HepG2 (cell line): ENCODE measurements around the gene SLC25A48. TPM values are rescaled to one million over a fixed set of nuclear protein-coding genes. Genes with fewer than 3 reads are reported as not detected.

Source experiments
- ATAC-seq: fragments of 200-7000 bp; cut with Tn5 transposase; 3 replicates; pipeline ENCODE4 v1.9.1; 2020; ENCODE audit warnings: mild to moderate bottlenecking, moderate library complexity
- BruUV-seq: library from RNA; stranded (reverse); fragments of 400-500 nt; replicated peaks from 2 replicates; lab custom pipeline; 2021; lab: Mats Ljungman, UMichigan
- CTCF ChIA-PET: fragments of 300-600 bp; formaldehyde crosslinking; extraction: SDS; loops from one replicate; lab custom pipeline; 2021; ENCODE audit warnings: low total read pairs, inconsistent platforms, low intra/inter-chr PET ratio; lab: Yijun Ruan, JAX
- POLR2A ChIA-PET: fragments of 350-600 bp; sonication (Branson Sonifier 250); formaldehyde crosslinking; loops from one replicate; lab custom pipeline; 2020; ENCODE audit warnings: antibody characterized with exemption, inconsistent platforms; lab: Yijun Ruan, JAX
- DNase-seq: peaks from one replicate; pipeline ENCODE4 v3.0.0-alpha.2; 2015; ENCODE audit warnings: low spot score
- FAIRE-seq: peaks from 3 replicates; lab custom pipeline; 2011; peaks lifted over from hg19 to GRCh38; lab: Jason Lieb, UNC
- H2AFZ ChIP-seq: one replicate; pipeline ENCODE4 v1.6.1; 2011; ENCODE audit warnings: low read length, inconsistent platforms
- H3K27ac ChIP-seq: fragments of 300-600 bp; 3 replicates; pipeline ENCODE4 v1.8.0; 2011; ENCODE audit warnings: mixed run types, mild to moderate bottlenecking, mixed read lengths, low read length, inconsistent platforms; ENCODE audit not compliant: insufficient read depth; ENCODE audit errors: extremely low read length
- H3K27me3 ChIP-seq, 2 experiments: fragments of 200-600 bp in 1 of 2; 2 replicates in 1 of 2; 3 replicates in 1 of 2; pipeline versions ENCODE4 v1.6.0 to v1.8.0; 2011; ENCODE audit warnings: low read length in 2 of 2, mild to moderate bottlenecking in 2 of 2, moderate library complexity in 2 of 2, inconsistent platforms in 1 of 2; ENCODE audit not compliant: insufficient read depth in 2 of 2, control insufficient read depth in 1 of 2
- H3K36me3 ChIP-seq, 2 experiments: fragments of 200-600 bp in 1 of 2; replicated peaks in 1 of 2; 2 replicates in 1 of 2; 3 replicates in 1 of 2; pipeline versions ENCODE4 v1.5.1 to v1.8.0; 2011; ENCODE audit warnings: low read length in 2 of 2, inconsistent platforms in 1 of 2; ENCODE audit not compliant: insufficient read depth in 2 of 2, control insufficient read depth in 1 of 2
- H3K4me1 ChIP-seq: 2 replicates; pipeline ENCODE4 v1.5.1; 2012; ENCODE audit warnings: low read length, inconsistent platforms; ENCODE audit not compliant: insufficient read depth
- H3K4me2 ChIP-seq: 2 replicates; pipeline ENCODE4 v1.6.0; 2011; ENCODE audit warnings: low read depth, low read length, inconsistent platforms
- H3K4me3 ChIP-seq, 3 experiments: fragments of 200-600 bp in 1 of 3; sonication (generic), shearing (Covaris generic) in 1 of 3; replicated peaks in 1 of 3; 2 replicates each; pipeline ENCODE4 v1.5.1; 2011 to 2016; ENCODE audit warnings: low read length in 3 of 3, inconsistent platforms in 2 of 3, low read depth in 2 of 3, mild to moderate bottlenecking in 2 of 3, control low read depth in 1 of 3, mixed read lengths in 1 of 3; ENCODE audit not compliant: insufficient read depth in 1 of 3
- H3K79me2 ChIP-seq: one replicate; pipeline ENCODE4 v1.6.1; 2011; ENCODE audit warnings: low read length, inconsistent platforms; ENCODE audit not compliant: insufficient read depth
- H3K9ac ChIP-seq: 2 replicates; pipeline ENCODE4 v1.6.0; 2011; ENCODE audit warnings: mild to moderate bottlenecking, low read depth, low read length, inconsistent platforms; ENCODE audit not compliant: insufficient read depth
- H3K9me3 ChIP-seq: 2 replicates; pipeline ENCODE4 v1.5.1; 2012; ENCODE audit warnings: mild to moderate bottlenecking, low read length
- H4K20me1 ChIP-seq: 2 replicates; pipeline ENCODE4 v1.6.0; 2011; ENCODE audit warnings: inconsistent platforms, mild to moderate bottlenecking, low read length, moderate library complexity; ENCODE audit not compliant: insufficient read depth
- CEBPB ChIP-seq: IDR thresholded peaks from 2 replicates; pipeline ENCODE4 v1.6.1; 2011; ENCODE audit warnings: low read depth, low read length, improper control_type of control experiment, borderline replicate concordance
- NFRKB ChIP-seq: fragments of 450-650 bp; IDR thresholded peaks from 2 replicates; pipeline ENCODE4 v1.6.1; 2017
- SALL1 ChIP-seq: sonication (generic); formaldehyde crosslinking; IDR thresholded peaks from 2 replicates; pipeline ENCODE4 v1.8.0; 2022; ENCODE audit warnings: mild to moderate bottlenecking, missing genetic modification reagents
- SKI ChIP-seq: fragments of 450-650 bp; IDR thresholded peaks from one replicate; pipeline ENCODE4 v1.6.1; 2018; ENCODE audit warnings: mild to moderate bottlenecking; ENCODE audit not compliant: partially characterized antibody
- WGBS: methylation state at CpG from one replicate; pipeline ENCODE4 v1.1.6; 2017; ENCODE audit warnings: low lambda C conversion rate; 5-methylcytosine and 5-hydroxymethylcytosine counted together
- in situ Hi-C: cut with HindIII; loops from 2 replicates; pipeline ENCODE4 v1.10.0; 2017; ENCODE audit warnings: low pct_unique_long_range_greater_than_20kb; ENCODE audit not compliant: extremely low pct_ligation_motif_present
- intact Hi-C: fragments of 100-400 bp; cut with micrococcal nuclease; formaldehyde crosslinking; loops from one replicate; pipeline ENCODE4 v1.10.0; 2022; ENCODE audit not compliant: unreplicated experiment
- polyA plus RNA-seq, 8 experiments: library from polyadenylated mRNA; depleted of rRNA in 3 of 8; stranded (reverse) in 7 of 8; unstranded in 1 of 8; fragments of >200 nt; fragmentation: Illumina TruSeq in 4 of 8; extraction: Trizol in 4 of 8; gene quantifications; 2 replicates each; pipeline versions ENCODE4 v1.2.1 to v1.2.3, GENCODE V29; 2011 to 2016; ENCODE audit warnings: low read depth in 4 of 8, missing spikeins in 1 of 8, mixed read lengths in 1 of 8; ENCODE audit not compliant: insufficient read depth in 1 of 8
- total RNA-seq, 5 experiments: library from RNA; depleted of rRNA; stranded (reverse); fragments of >200 nt; fragmentation: Illumina TruSeq; extraction: Trizol; gene quantifications; 2 replicates each; pipeline ENCODE4 v1.2.3, GENCODE V29; 2016; ENCODE audit warnings: low read depth in 1 of 5

Gene SLC25A48
- total and polyA plus RNA-seq, 2 of the 13 experiments (the other 11 are each of a cell fraction or from before 2014, with no cell fraction given) = 0.17 to 4.5 TPM

- Histone ChIP-seq H3K36me3 (no peaks in the 10 kb centered on the region), H3K4me2 (no peak overlapping the region), H3K79me2 (no peaks in the 10 kb centered on the region), H3K4me3 (no peak overlapping the region), H3K4me1 (peaks cover 6% of the 10 kb centered on the region; the same call in 1 of the 2 replicates), H3K9me3 (no peaks in the 10 kb centered on the region), H3K27ac (no peak overlapping the region), H3K27me3 (no peaks in the 10 kb centered on the region; a peak in 2 of 5 replicates), H2AFZ (no peak overlapping the region), H4K20me1 (no peaks in the 10 kb centered on the region), H3K9ac (no peak overlapping the region)
- in situ Hi-C loops = loop anchor here (25.0 kb wide), 1 partner anchor 551 kb away; no protein-coding TSS in a partner anchor
- intact Hi-C loops = no loop called here
- TF ChIP-seq CEBPB (peak; percentile 36; the same call in 1 of the 2 replicates), SALL1 (CRISPR knock-in tag) (no peak)
- BruUV-seq = no TSS peak
- ATAC-seq (no peak), FAIRE-seq (no peak), DNase-seq (no peak)
- ChIA-PET POLR2A (no interaction called here), CTCF (no interaction called here)
- 45% methylated on average over 1 of the region's 1 CpG for WGBS
These were observed 27.2 kb downstream of the SLC25A48 start for GRCh38 chr5:135861641-135862040.

GRCh38 chr5:135862086-135862485, 27.6 kb downstream of the SLC25A48 start:
- no peak overlapping the region for H3K4me3 ChIP-seq
- H3K9ac ChIP-seq = no peak overlapping the region
- H3K79me2 ChIP-seq = no peaks in the 10 kb centered on the region
- H3K9me3 ChIP-seq = no peaks in the 10 kb centered on the region
- in situ Hi-C loops = loop anchor here (25.0 kb wide), 1 partner anchor 550 kb away; no protein-coding TSS in a partner anchor
- no peak overlapping the region for H3K4me2 ChIP-seq
- DNase-seq (no peak), ATAC-seq (no peak), FAIRE-seq (no peak)
- no peak overlapping the region for H2AFZ ChIP-seq
- no peaks in the 10 kb centered on the region; a peak in 2 of 5 replicates for H3K27me3 ChIP-seq
- no peaks in the 10 kb centered on the region for H3K36me3 ChIP-seq
- ChIA-PET POLR2A (no interaction called here), CTCF (no interaction called here)
- TF ChIP-seq SKI = no peak
- no peak for TF ChIP-seq NFRKB
- intact Hi-C loops = no loop called here
- no peak overlapping the region for H3K27ac ChIP-seq
- no peaks in the 10 kb centered on the region for H4K20me1 ChIP-seq
- no TSS peak for BruUV-seq
- peaks cover 6% of the 10 kb centered on the region; the same call in 1 of the 2 replicates for H3K4me1 ChIP-seq
